Stimulated activated CD4-positive, alpha-beta T cell treated with anti-CD3 and anti-CD28 coated beads, Interleukin-4, amount 100 ng/mL, for 48 hours (primary cell): ENCODE results near the gene MLH3.
"Not testable (repeated sequence)": the region's sequence is repeated elsewhere in the genome, so short reads cannot be mapped to it uniquely, and the experiment has no call there.

ENCODE experiments used
- DNase-seq, 2 donors: peaks; one replicate each; pipeline ENCODE4 v3.0.0-alpha.2; 2020; ENCODE audit warnings: low read depth in 2 of 2

Gene MLH3

GRCh38 chr14:75050852-75051555 is at the start of gene MLH3:
MLH3 (minus strand) TSS chr14:75051467; CDS start chr14:75049655, 1,812 bp downstream.
- DNase-seq, result peak; percentile 64 to 70

- DNase-seq, result no peak
Measured at GRCh38 chr14:75098682-75099081, 47.4 kb upstream of the MLH3 start.

GRCh38 chr14:75098212-75098611 is 46.9 kb upstream of the MLH3 start:
- no peak for DNase-seq

GRCh38 chr14:75096959-75097358 is 45.7 kb upstream of the MLH3 start:
- DNase-seq, result no peak

GRCh38 chr14:75095690-75096089 is 44.4 kb upstream of the MLH3 start:
- DNase-seq, result no peak

- no peak for DNase-seq
Measured at GRCh38 chr14:75094896-75095295, 43.6 kb upstream of the MLH3 start.

GRCh38 chr14:75092698-75093097 is 41.4 kb upstream of the MLH3 start:
- DNase-seq, result no peak

DNA sequence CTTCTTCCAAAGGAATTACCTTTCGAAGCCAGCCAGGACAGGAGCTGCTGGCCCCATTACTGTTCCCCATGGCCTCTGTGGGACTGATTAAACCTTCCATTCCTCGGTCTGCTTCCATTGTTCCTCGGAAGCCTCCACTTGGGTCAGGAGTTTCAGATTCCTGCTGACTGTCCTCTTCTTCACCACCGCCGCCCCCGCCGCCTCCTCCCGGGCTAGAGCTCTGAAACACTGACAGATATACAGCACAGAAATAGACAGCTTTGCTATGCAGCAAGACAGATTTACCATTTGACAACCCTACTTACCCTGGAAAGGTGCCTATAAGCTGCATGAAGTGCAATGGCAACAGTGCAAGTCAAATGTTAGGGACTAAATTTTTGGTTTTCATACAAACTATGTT is 40.0 kb upstream of the MLH3 start:
- no peak for DNase-seq

DNA sequence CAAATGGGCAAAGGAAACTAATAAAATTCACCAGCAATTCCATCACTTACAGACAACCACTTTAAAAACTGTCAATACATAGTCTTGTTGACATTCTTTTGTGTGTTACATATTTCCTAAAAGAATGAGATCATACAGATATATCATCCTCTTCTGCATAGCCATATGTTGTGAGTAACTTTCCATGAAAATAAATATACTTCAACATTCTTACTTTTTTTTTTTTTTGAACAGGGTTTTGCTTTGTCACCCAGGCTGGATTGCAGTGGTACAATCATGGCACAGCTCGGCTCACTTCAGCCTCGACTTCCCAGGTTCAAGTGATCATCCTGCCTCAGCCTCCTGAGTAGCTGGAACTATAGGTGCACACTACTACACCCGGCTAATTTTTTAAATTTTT is 39.1 kb upstream of the MLH3 start:
- DNase-seq, result no peak

DNA sequence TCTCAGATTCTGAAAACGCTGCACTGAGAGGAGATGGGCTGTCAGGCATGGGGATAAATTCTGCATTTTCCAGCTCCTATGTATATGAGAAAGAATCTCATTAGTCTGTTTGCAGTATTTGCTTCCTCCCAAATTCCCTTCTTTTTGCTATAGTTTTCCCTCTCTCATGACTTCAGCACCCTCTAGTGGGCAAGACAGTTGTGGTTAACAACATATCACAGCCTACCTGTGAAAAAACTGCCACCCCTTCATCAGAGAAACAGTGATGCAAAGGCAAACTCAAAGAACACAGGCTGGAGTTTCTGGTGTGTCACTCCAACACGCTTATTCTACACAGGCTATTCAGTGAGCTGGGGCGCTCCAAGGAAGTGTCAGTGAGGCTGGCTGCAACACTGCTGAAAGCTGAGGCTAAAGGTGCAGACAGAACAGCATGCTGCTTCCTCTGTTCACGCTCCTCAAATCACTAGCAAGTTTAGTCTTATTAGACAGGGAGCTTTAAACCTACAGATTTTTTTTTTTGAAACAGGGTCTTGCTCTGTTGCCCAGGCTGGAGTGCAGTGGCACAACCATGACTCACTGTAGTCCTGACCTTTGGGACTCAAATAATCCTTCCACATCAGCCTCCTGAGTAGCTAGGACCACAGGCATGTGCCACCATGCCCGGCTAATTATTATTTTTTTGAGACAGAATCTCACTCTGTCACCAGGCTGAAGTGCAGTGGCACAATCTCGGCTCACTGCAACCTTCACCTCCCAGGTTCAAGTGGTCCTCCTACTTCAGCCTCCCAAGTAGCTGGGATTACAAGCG is 37.5 kb upstream of the MLH3 start:
- DNase-seq, result peak in 1 of 2 donors; percentile 16

GRCh38 chr14:75088153-75088552 is 36.9 kb upstream of the MLH3 start:
- no peak for DNase-seq

- no peak for DNase-seq
Measured at GRCh38 chr14:75084513-75084912, 33.2 kb upstream of the MLH3 start.

DNA sequence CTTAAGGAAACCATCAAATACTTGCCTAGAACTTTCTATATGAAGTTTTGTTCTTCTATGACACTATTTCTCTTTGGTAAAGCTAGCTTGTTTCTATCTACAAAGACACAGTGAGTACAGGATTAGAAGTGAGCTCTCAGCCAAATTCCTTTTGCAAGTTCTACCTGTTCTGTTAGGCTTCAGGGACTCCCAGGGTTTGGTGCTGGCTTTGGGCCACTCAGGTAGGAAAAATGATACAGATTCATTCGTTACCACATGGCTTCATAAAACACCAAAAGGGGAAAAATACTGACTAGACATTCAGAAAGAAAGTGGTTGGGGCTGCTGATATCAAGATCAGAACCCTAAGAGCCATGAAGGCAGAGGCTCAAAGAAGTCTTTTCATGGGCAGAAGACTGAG is 32.0 kb upstream of the MLH3 start:
- DNase-seq, result no peak

GRCh38 chr14:75081660-75082229 is 30.5 kb upstream of the MLH3 start:
- DNase-seq, result no peak

- DNase-seq, result no peak
Measured at GRCh38 chr14:75079521-75079920, 28.3 kb upstream of the MLH3 start.

GRCh38 chr14:75077794-75078193 is 26.5 kb upstream of the MLH3 start:
- no peak for DNase-seq

GRCh38 chr14:75070383-75070782 is 19.1 kb upstream of the MLH3 start:
- DNase-seq, result no peak

DNA sequence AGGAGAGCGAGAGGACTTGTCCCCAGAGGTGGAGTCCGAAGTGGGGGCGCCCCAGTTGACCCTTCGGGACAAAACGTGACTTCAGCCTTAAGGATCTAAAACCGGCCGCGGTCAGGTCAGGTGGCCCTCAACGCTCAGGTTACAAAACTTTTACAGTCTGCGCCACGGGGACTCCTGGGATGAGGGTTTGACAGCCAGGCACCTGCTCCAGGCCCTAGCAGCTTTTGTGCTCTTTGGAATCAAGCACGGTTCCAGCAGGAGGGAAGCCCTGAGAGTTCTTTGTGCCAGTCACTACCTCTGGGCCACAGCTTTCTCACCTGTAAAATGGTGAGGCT is 18.5 kb upstream of the MLH3 start:
- DNase-seq, result no peak

DNA sequence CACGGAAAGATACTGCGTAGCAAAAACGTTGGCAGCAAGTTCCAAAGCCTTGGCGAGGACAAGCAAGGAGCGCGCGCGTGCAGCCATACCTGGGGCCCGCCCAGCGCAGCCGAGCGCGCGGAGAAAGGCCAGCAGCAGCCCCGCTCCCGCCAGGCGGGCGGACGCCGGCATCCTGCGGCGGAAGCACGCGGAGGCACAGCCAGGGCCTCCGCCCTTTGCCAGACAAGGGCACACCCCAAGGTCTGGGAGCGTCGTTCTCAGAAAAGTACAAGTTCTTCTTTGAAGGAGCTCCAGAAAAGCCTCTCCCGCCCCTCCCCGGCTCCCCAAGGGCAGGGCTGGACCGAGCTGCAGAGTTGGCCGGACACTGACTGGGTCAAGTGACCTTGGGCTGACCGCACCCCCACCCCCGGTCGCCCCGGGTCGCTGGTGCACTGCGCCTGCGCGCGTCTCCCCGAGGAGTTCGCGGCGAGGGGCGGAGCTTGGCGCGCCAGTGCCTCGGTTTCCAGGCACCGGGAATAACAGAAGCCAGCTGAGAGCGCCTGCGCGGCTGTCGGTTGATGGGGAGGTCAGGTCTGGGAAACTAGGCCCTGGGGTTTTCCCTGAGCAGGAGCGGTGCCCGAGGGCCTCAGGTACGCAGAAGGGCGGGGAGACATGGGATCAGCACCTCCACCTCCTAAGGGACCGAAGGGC is 18.0 kb upstream of the MLH3 start, which contains the start of gene ZC2HC1C:
Gene ZC2HC1C, plus strand, starts transcription at position 521 of the 690 bp plus-strand sequence. CDS start 933 bp downstream, outside the sequence.
- DNase-seq, result peak; percentile 61 to 73

GRCh38 chr14:75068294-75069120 is 17.2 kb upstream of the MLH3 start:
- no peak for DNase-seq

DNA sequence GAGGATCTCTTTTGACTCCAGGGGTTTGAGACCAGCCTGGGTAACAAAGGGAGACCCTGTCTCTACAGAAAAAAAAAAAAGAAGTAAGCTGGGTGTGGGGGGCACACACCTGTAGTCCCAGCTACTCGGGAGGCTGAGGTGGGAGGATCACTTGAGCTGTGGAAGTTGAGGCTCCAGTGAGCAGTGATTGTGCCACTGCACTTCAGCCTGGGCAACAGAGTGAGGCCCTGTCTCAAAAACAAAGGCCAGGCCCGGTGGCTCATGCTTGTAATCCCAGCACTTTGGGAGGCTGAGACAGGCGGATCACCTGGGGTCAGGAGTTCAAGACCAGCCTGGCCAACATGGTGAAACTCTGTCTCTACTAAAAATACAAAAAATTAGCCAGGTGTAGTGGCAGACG is 16.5 kb upstream of the MLH3 start:
- not testable (repeated sequence) for DNase-seq
